Middle frontal gyrus (tissue), 1 donor: Measurements from ENCODE around the gene RNASE3.
A peak's percentile ranks its signal among the peaks of the same experiment; 100 is the strongest.
"Not testable (repeated sequence)": the region's sequence is repeated elsewhere in the genome, so short reads cannot be mapped to it uniquely, and the experiment has no call there.

Experiments
- DNase-seq: peaks from one replicate; pipeline ENCODE4 v3.0.0-alpha.2; 2015; ENCODE audit warnings: low spot score; ENCODE audit errors: extremely low spot score

The RNASE3 gene

DNA sequence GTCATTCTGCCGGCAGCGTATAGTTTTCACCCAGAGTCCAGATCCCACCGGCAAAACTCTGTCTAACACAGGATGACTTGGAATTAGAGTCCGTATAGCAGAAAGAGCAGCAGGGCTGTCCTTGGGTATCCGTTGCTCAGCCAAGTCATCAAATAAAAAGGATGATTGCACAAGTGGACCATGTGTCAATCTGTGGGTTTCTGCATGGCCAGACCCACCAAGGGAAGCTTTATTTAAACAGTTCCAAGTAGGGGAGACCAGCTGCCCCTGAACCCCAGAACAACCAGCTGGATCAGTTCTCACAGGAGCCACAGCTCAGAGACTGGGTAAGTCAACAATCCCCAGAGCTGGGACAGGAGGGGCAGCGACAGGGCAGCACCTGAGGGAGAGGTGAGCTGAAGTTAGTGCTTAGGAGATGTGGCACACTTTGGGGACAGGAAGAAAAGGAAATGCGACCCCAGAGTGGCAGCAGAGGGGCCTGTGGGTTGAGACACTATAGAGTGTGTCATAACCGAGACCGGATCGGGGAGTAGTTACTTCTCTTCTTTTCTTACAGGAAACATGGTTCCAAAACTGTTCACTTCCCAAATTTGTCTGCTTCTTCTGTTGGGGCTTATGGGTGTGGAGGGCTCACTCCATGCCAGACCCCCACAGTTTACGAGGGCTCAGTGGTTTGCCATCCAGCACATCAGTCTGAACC lies at the start of gene RNASE3:
RNASE3 (plus strand) TSS at position 260 of the 700 bp plus-strand sequence; CDS start at position 562, 302 bp downstream.
- not testable (repeated sequence) for DNase-seq

DNA sequence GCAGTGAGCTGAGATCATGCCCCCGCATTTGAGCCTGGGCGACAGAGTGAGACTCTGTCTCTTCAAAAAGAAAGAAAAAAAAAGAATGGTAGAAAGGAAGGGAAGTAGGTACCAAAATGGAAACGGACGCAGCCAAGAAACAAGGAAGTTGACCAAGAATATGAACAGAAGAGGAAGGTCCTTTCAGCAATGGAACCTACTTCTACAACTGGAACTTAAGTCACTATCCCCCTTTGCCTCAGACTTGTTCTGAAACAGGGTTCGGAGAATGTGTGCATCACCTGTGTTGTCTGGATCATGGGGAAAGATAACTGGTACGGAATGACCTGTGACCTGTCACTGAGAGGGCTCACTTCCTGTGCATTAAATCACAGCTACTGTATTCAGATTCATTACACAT lies 44.6 kb upstream of the RNASE3 start:
- no peak for DNase-seq

DNA sequence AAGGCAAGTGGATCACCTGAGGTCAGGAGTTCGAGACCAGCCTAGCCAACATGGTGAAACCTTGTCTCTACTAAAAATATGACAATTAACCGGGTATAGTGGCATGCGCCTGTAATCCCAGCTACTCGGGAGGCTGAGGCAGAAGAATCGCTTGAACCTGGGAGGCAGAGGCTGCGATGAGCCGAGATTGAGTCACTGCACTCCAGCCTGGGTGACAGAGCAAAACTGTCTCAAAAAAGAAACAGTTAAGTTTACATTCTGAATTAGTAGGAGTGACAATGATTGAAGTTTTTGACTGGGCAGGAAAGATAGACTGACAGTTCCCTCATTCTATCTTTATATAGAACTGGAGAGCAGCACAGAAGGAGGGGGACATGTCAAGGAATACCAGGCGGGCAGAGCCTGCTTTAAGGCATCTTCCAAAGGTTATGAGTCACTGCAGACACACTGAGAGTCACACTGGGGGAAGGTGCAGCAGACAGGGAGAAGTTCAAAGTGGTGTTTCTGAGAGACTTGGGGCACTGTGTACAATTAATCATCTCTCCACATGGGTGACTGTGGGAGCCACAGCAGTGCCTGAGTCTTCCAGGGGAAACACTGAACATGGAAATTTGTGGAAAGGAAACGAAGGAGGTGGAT lies 42.8 kb upstream of the RNASE3 start:
- no peak for DNase-seq

DNA sequence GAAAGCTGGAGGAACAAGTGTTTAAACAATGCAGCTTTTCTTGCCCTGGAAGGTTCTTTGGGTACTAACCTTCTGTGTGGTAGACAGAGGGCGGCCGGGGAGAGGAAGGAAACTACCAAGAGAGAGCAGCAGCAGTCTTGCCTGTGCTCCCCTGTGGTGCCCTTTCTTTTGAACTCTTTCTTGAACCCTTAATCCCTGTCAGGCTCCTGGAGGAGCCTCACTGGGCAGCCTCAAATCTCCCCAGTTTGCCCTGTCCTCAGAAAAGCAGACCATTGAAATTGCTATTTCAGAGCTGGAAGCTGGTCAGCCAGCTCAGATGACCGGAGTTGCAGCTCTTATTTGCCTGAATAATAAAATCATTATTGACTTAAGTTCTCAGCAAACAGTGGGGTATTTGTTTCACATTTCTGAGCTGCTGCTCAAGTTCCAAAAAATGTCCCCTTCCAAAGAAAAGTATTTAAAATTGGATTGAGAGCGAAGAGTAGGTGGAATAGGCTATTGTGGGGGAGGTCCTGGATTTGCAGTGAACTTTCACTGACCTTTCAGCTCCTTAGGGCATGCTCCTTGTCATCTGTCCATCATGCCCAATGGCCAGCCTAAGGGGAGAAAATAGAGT lies 42.1 kb upstream of the RNASE3 start:
- no peak for DNase-seq

DNA sequence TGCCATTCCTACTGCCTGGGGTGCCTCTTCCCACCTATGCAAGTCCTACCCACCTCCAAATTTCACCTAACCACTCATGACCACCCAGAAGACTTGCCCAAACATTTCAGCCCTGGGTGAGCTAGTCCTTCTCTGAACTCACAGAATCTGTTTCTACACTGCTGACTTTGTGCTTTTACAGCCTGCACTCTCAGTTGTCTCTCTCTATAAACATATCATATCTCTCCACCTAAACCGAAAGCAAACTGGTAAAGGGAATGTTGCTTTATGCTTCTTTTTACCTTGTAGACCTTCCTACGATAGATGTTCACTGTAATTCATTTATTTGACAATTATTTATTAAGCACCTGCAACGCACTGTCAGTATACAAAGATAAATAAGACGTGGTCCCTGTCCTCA lies 38.1 kb upstream of the RNASE3 start:
- DNase-seq, result no peak

- DNase-seq, result peak; percentile 69
Observed at GRCh38 chr14:20855652-20856291, 35.4 kb upstream of the RNASE3 start.

DNA sequence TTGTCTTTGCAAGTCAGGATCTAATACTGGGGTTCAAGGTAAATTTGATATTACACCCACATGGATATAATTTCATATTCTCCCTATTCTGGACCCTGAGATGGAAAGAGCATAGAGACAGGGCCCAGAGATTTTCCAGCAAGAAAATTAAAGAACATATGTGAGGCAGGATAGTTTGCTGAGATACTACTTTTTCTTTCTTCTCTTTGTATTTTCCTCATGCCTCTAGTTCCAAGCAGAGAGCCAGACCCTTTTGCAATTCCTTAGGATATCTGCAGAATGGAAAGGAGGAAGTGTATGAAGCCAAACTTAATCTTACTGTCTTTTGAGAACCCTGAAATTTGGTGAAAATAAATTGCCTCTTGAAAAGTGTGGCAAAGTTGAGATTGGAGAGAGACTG lies 34.0 kb upstream of the RNASE3 start:
- no peak for DNase-seq

- peak; percentile 53 for DNase-seq
Observed at GRCh38 chr14:20857630-20858261, 33.4 kb upstream of the RNASE3 start.

GRCh38 chr14:20866194-20866593 lies 25.0 kb upstream of the RNASE3 start:
- no peak for DNase-seq

- DNase-seq, result no peak
Observed at GRCh38 chr14:20866963-20867362, 24.2 kb upstream of the RNASE3 start.

GRCh38 chr14:20873370-20874177 lies 17.6 kb upstream of the RNASE3 start:
- DNase-seq, result no peak

- no peak for DNase-seq
Observed at GRCh38 chr14:20877016-20877415, 14.2 kb upstream of the RNASE3 start.

DNA sequence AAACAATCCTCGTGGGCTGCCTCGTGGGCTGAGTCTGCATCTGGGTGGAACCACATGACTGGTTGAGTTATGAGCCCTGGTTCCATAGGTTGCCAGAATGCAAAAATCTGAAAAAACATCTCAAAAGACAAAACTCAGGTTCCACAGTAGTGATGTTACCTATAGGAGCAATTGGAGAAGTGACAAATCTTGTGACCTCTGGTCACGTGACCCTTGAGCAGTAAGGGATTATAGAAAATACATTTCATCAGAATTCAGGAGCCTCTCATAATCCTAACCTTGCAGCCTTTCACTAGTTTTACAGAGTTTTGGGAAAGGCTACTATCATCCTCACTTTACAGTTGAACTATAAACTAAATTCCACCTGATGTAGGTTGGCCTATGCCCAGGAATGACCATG lies 12.5 kb upstream of the RNASE3 start:
- DNase-seq, result no peak

DNA sequence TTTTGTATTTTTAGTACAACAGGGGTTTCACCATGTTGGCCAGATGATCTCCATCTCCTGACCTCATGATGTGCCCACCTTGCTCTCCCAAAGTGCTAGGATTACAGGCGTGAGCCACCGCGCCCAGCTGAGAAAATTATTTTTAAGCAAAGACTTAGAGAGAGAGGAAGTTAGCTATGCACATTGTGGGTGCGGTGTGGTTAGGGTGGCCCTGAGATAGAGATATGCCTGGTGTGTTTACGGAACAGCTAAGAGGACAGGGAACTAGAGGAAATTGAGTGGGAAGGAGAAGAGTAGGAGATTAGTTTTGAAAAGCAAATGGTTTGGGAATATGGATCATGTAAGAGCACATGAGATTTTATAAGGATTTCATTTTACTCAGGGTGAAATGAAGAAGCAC lies 10.0 kb upstream of the RNASE3 start:
- not testable (repeated sequence) for DNase-seq

GRCh38 chr14:20882787-20883186 lies 8.4 kb upstream of the RNASE3 start:
- DNase-seq, result not testable (repeated sequence)

DNA sequence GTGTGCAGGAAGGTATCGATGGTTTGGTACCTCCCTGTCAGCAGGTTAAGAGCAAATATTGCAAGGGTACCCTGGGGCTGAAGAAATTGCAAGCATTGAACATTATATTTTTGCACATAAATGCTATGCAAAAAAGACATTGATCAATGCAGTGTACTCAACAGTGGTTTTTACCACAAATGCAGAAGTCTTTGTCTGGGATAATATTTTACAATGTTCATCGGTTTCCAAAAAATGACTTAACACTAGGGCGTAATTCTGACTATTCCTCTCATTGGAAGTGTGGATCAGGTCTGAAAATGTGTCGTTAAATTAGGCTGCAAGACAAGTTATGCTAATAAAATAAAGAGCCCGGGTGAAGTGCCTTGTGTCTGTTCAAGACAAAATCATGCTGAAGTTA lies 2.8 kb upstream of the RNASE3 start:
- not testable (repeated sequence) for DNase-seq

DNA sequence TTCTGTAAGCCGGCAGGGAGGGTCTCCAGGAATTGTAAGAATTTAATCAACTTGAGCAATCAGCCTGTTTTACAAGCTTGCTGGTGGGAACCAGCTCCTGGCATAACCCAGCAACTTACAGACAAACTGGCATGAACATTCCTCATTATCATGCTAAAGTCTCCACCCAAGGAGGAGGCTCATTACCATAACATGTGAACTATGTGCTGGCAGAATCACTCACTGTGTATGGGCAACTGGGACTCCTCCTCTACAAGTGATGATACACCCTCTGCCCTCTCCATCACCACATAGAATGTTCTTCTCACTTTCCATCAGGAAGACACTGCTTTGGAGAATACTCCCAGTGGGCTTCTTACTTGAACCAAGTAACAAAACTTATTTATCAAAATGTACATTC lies 4.1 kb downstream of the RNASE3 start:
- DNase-seq, result not testable (repeated sequence)

GRCh38 chr14:20904393-20905029 lies 13.3 kb downstream of the RNASE3 start:
- no peak for DNase-seq

DNA sequence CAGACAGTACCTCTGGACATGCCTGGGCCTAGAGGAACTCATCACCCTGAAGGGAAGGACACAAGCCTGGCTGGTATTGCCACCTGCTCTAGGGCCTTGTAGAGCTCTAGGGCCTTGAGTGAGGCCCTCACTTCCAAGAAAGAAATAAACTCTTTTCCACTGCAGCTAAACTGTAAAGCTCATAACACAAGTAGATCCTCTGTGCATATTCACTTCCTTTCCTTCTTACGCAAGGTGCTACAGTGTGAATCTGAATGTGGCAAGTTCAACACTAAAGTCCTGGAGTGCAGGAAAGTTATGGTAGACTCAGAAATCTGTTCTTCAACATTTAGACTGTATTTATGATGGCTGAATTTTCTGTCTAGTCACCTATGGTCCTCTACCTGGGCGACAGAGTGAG lies 14.5 kb downstream of the RNASE3 start:
- DNase-seq, result no peak

GRCh38 chr14:20907214-20907613 lies 16.0 kb downstream of the RNASE3 start:
- DNase-seq, result no peak
